ENCODE results near the gene TAF13. TPM values are rescaled to one million over a fixed set of nuclear protein-coding genes. Genes with fewer than 3 reads are reported as not detected.
"Not testable (repeated sequence)": the region's sequence is repeated elsewhere in the genome, so short reads cannot be mapped to it uniquely, and the experiment has no call there.

Gene TAF13
- total and polyA plus RNA-seq, 2 experiments from 2014 or later, result 22.1 to 63.3 TPM

DNA sequence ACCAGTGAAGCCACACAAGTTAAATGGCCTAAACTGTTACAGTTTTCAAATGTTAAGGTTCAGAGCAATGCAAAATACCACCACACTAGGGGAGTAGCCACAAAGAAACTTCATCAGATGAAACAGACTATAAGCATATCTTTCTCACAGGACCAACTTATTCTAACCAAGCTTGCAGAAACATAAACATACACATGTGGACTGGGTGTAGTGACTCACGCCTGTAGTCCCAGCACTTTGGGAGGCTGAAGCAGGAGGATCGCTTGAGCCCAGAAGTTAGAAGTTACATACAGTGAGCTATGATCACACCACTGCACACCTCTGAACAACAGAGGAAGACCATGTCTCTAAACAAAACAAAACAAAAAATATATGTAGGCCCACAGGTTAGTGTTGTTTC is 51.2 kb downstream of the TAF13 start:
- no peaks in the 10 kb centered on the region for H3K4me1 ChIP-seq (ENCODE audit: insufficient read depth)
- H3K27ac ChIP-seq, result no peak overlapping the region
- no peaks in the 10 kb centered on the region for H3K36me3 ChIP-seq (replicated peaks; ENCODE audit: insufficient read depth, low read depth)
- H3K79me2 ChIP-seq, result peaks cover 31% of the 10 kb centered on the region
- no peak overlapping the region for H3K4me3 ChIP-seq
- no peaks in the 10 kb centered on the region for H4K20me1 ChIP-seq (ENCODE audit: insufficient read depth, poor library complexity, severe bottlenecking)
- TF ChIP-seq, protein P1, sequence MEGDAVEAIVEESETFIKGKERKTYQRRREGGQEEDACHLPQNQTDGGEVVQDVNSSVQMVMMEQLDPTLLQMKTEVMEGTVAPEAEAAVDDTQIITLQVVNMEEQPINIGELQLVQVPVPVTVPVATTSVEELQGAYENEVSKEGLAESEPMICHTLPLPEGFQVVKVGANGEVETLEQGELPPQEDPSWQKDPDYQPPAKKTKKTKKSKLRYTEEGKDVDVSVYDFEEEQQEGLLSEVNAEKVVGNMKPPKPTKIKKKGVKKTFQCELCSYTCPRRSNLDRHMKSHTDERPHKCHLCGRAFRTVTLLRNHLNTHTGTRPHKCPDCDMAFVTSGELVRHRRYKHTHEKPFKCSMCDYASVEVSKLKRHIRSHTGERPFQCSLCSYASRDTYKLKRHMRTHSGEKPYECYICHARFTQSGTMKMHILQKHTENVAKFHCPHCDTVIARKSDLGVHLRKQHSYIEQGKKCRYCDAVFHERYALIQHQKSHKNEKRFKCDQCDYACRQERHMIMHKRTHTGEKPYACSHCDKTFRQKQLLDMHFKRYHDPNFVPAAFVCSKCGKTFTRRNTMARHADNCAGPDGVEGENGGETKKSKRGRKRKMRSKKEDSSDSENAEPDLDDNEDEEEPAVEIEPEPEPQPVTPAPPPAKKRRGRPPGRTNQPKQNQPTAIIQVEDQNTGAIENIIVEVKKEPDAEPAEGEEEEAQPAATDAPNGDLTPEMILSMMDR (IDR thresholded peaks at IDR 0.05; ENCODE audit: poor library complexity), result no peak
- TF ChIP-seq EZH2phosphoT487 (IDR thresholded peaks at IDR 0.05; ENCODE audit: low read depth, severe bottlenecking, unreplicated experiment) (no peak), EZH2 (IDR thresholded peaks at IDR 0.05; ENCODE audit: borderline replicate concordance) (no peak)
- DNase-seq (ENCODE audit: low spot score), result no peak
- no peaks in the 10 kb centered on the region for H3K9me2 ChIP-seq (replicated peaks; ENCODE audit: insufficient read depth)
- 92% methylated on average over 2 of the region's 2 CpGs for WGBS (ENCODE audit: low lambda C conversion rate, missing lambda C conversion rate)
- H2AFZ ChIP-seq, result no peak overlapping the region
- H3K4me2 ChIP-seq, result no peak overlapping the region
- no peaks in the 10 kb centered on the region for H3K27me3 ChIP-seq
- H3K9me3 ChIP-seq (ENCODE audit: low read depth), result no peaks in the 10 kb centered on the region

DNA sequence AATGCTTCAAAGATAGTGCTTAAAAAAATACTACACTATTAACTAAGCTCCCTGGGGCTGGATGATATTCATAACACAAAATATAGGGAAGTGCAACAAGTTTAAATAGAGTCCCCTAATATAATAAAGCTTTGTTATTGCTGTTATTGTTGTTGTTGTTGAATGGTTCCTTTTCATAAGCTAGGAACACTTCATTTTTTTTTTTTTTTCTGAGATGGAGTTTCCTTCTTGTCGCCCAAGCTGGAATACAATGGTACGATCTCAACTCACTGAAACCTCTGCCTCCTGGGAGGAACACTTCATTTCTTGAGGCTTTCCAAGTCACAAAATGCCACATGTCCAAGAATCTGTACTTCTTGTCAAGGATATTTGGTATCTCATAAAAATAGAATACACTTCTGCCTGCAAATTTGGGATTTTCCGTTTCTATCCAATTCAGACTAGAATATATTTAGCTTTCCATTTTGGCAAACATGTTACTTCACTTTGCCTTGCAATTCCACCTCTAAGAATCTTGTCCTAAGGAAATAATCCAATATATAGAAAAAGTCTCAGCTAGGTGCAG is 55.0 kb downstream of the TAF13 start:
- WGBS (ENCODE audit: low lambda C conversion rate, missing lambda C conversion rate), result 97% methylated on average over 3 of the region's 3 CpGs
- Histone ChIP-seq H3K36me3 (replicated peaks; ENCODE audit: insufficient read depth, low read depth) (no peaks in the 10 kb centered on the region), H3K9me2 (replicated peaks; ENCODE audit: insufficient read depth) (no peaks in the 10 kb centered on the region), H3K27ac (no peak overlapping the region), H3K27me3 (no peaks in the 10 kb centered on the region), H3K4me1 (ENCODE audit: insufficient read depth) (no peaks in the 10 kb centered on the region), H4K20me1 (ENCODE audit: insufficient read depth, poor library complexity, severe bottlenecking) (no peaks in the 10 kb centered on the region), H2AFZ (no peak overlapping the region), H3K9me3 (ENCODE audit: low read depth) (no peaks in the 10 kb centered on the region), H3K79me2 (peaks cover 2% of the 10 kb centered on the region), H3K4me2 (no peak overlapping the region), H3K4me3 (no peak overlapping the region)
- TF ChIP-seq EZH2phosphoT487 (IDR thresholded peaks at IDR 0.05; ENCODE audit: low read depth, severe bottlenecking, unreplicated experiment) (no peak), EZH2 (IDR thresholded peaks at IDR 0.05; ENCODE audit: borderline replicate concordance) (no peak)
- TF ChIP-seq, protein P1 (IDR thresholded peaks at IDR 0.05; ENCODE audit: poor library complexity), result no peak
- no peak for DNase-seq (ENCODE audit: low spot score)

DNA sequence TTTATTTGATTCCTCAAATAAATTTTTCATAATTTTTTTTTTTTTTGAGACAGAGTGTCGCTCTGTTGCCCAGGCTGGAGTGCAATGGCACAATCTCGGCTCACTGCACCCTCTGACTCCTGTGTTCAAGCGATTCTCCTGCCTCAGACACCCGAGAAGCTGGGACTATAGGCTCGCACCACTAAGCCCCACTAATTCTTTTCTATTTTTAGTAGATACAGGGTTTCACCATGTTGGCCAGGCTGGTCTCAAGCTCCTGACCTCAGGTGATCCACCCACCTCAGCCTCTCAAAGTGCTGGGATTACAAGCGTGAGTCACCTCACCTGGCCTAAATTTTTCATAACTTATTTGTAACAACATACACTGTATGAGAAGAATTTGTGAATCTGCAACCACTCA is 58.1 kb downstream of the TAF13 start:
- WGBS (ENCODE audit: low lambda C conversion rate, missing lambda C conversion rate), result 96% methylated on average over 6 of the region's 6 CpGs
- H3K9me3 ChIP-seq (ENCODE audit: low read depth); DNase-seq (ENCODE audit: low spot score); H3K79me2 ChIP-seq; H3K4me3 ChIP-seq; H3K4me1 ChIP-seq (ENCODE audit: insufficient read depth); H3K27me3 ChIP-seq; H2AFZ ChIP-seq; H3K9me2 ChIP-seq (replicated peaks; ENCODE audit: insufficient read depth); H3K36me3 ChIP-seq (replicated peaks; ENCODE audit: insufficient read depth, low read depth); H4K20me1 ChIP-seq (ENCODE audit: insufficient read depth, poor library complexity, severe bottlenecking); H3K4me2 ChIP-seq; H3K27ac ChIP-seq: not testable (repeated sequence)

DNA sequence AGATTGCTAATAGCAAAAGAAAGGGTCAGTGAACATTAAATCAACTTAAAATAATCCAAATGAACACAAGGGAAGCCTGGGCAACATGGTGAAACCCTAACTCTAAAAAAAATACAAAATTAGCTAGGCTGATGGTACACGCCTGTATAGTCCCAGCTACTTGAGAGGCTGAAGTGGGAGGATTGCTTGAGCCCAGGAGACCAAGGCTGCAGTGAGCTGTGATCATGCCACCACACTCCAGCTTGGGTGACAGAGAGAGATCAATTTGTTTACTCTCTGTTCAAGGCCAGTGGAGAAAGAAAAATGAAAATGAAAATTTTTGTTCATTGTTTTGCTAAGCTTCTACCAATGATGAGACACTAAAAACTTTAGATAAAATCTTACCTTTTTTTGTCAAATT is 58.7 kb downstream of the TAF13 start:
- Histone ChIP-seq H3K9me3 (ENCODE audit: low read depth) (no peaks in the 10 kb centered on the region), H3K4me2 (no peak overlapping the region), H3K9me2 (replicated peaks; ENCODE audit: insufficient read depth) (no peaks in the 10 kb centered on the region), H3K79me2 (no peaks in the 10 kb centered on the region), H4K20me1 (ENCODE audit: insufficient read depth, poor library complexity, severe bottlenecking) (no peaks in the 10 kb centered on the region), H3K4me3 (no peak overlapping the region), H3K27ac (no peak overlapping the region), H3K36me3 (replicated peaks; ENCODE audit: insufficient read depth, low read depth) (no peaks in the 10 kb centered on the region), H3K27me3 (no peaks in the 10 kb centered on the region), H2AFZ (no peak overlapping the region), H3K4me1 (ENCODE audit: insufficient read depth) (no peaks in the 10 kb centered on the region)
- TF ChIP-seq EZH2 (IDR thresholded peaks at IDR 0.05; ENCODE audit: borderline replicate concordance), result no peak
- no peak for TF ChIP-seq EZH2phosphoT487 (IDR thresholded peaks at IDR 0.05; ENCODE audit: low read depth, severe bottlenecking, unreplicated experiment)
- TF ChIP-seq, protein P1 (IDR thresholded peaks at IDR 0.05; ENCODE audit: poor library complexity), result no peak
- WGBS (ENCODE audit: low lambda C conversion rate, missing lambda C conversion rate), result 100% methylated on average over 1 of the region's 1 CpG
- no peak for DNase-seq (ENCODE audit: low spot score)

Small RNA genes within 50 kb of the gene (small RNA-seq; reads per million reads assigned to genes)
- gene AL356488.2 (not detected), gene BX679664.1 (not detected)

Other genes starting within 250 kb of the TAF13 start
- 0.20 and 0.80 TPM in 2 replicates for gene AKNAD1, start 218.9 kb downstream of the TAF13 start, total RNA-seq
- not detected in 2 replicates for gene AKNAD1, start 218.9 kb downstream of the TAF13 start, polyA plus RNA-seq
- 12.8 and 21.6 TPM in 2 replicates for gene GPSM2, start 199.0 kb downstream of the TAF13 start, total RNA-seq
- 7.2 and 7.3 TPM in 2 replicates for gene GPSM2, start 199.0 kb downstream of the TAF13 start, polyA plus RNA-seq
- 31.5 and 42.8 TPM in 2 replicates for gene CLCC1, start 112.5 kb downstream of the TAF13 start, total RNA-seq
- 24.8 and 26.6 TPM in 2 replicates for gene CLCC1, start 112.5 kb downstream of the TAF13 start, polyA plus RNA-seq
- 8.4 and 9.7 TPM in 2 replicates for gene WDR47, start 33.9 kb downstream of the TAF13 start, total RNA-seq
- 6.0 and 6.7 TPM in 2 replicates for gene WDR47, start 33.9 kb downstream of the TAF13 start, polyA plus RNA-seq
- gene TMEM167B, start 14.8 kb upstream of the TAF13 start, total RNA-seq, result 33.4 and 35.0 TPM in 2 replicates
- 18.3 and 25.0 TPM in 2 replicates for gene TMEM167B, start 14.8 kb upstream of the TAF13 start, polyA plus RNA-seq
- 2.5 and 3.0 TPM in 2 replicates for gene ELAPOR1, start 38.1 kb upstream of the TAF13 start, total RNA-seq
- 1.6 and 1.8 TPM in 2 replicates for gene ELAPOR1, start 38.1 kb upstream of the TAF13 start, polyA plus RNA-seq
- gene SARS1, start 137.9 kb upstream of the TAF13 start, total RNA-seq, result 179 and 180 TPM in 2 replicates
- gene SARS1, start 137.9 kb upstream of the TAF13 start, polyA plus RNA-seq, result 125 and 158 TPM in 2 replicates
- gene CELSR2, start 173.5 kb upstream of the TAF13 start, total RNA-seq, result 2.6 and 3.7 TPM in 2 replicates
- 3.2 and 3.3 TPM in 2 replicates for gene CELSR2, start 173.5 kb upstream of the TAF13 start, polyA plus RNA-seq
- 10.1 and 14.3 TPM in 2 replicates for gene PSRC1, start 207.1 kb upstream of the TAF13 start, total RNA-seq
- 9.1 and 13.7 TPM in 2 replicates for gene PSRC1, start 207.1 kb upstream of the TAF13 start, polyA plus RNA-seq
- 3.6 and 13.7 TPM in 2 replicates for gene MYBPHL, start 231.0 kb upstream of the TAF13 start, total RNA-seq
- 6.7 and 7.4 TPM in 2 replicates for gene MYBPHL, start 231.0 kb upstream of the TAF13 start, polyA plus RNA-seq

All from hepatocyte (in vitro differentiated cells).